Body of pancreas (tissue), 4 donors: ENCODE results near the gene DCLK3.

ENCODE experiments used
- POLR2A ChIP-seq, 3 donors: fragments of 450-650 bp; IDR thresholded peaks; one replicate each; pipeline ENCODE4 v1.6.1; 2016; ENCODE audit warnings: antibody characterized with exemption in 3 of 3, mild to moderate bottlenecking in 2 of 3
- TF ChIP-seq, protein P1 (sequence below), 7 experiments: fragments of 450-650 bp in 4 of 7; fragments of 200-600 bp in 3 of 7; sonication (generic) in 3 of 7; IDR thresholded peaks; one replicate each; pipeline ENCODE4 v1.5.1; 2016 to 2019; ENCODE audit warnings: antibody characterized with exemption in 7 of 7

DNA sequence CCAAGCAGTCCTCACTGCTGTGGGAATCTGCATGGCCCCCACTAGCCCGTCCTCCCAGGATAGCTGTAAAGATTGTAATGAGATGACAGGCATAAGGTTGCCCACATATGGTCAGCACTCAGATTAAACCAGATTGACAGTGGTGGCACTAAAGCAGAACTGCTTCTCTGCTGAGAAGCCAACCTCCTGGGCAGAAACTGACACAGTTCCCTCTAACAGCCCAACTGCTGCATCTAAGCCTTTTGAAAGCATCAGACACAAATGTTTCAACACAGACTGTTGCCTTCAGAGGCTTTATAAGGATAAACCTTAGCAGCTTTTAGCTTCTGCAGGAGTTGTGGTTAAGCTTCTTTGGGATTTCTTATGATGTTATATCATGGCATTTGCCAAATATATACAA lies 13.0 kb downstream of the DCLK3 start:
- TF ChIP-seq, protein P1, sequence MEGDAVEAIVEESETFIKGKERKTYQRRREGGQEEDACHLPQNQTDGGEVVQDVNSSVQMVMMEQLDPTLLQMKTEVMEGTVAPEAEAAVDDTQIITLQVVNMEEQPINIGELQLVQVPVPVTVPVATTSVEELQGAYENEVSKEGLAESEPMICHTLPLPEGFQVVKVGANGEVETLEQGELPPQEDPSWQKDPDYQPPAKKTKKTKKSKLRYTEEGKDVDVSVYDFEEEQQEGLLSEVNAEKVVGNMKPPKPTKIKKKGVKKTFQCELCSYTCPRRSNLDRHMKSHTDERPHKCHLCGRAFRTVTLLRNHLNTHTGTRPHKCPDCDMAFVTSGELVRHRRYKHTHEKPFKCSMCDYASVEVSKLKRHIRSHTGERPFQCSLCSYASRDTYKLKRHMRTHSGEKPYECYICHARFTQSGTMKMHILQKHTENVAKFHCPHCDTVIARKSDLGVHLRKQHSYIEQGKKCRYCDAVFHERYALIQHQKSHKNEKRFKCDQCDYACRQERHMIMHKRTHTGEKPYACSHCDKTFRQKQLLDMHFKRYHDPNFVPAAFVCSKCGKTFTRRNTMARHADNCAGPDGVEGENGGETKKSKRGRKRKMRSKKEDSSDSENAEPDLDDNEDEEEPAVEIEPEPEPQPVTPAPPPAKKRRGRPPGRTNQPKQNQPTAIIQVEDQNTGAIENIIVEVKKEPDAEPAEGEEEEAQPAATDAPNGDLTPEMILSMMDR (IDR thresholded peaks at IDR 0.05), result no peak
- TF ChIP-seq POLR2A (IDR thresholded peaks at IDR 0.05), result no peak
